ENCODE results near the gene TACR1.

GRCh38 chr2:75098856-75099255, 100.5 kb downstream of the TACR1 start:
- TF ChIP-seq CTCF (IDR thresholded peaks at IDR 0.05) (peak; percentile 54), ZFX (IDR thresholded peaks at IDR 0.05; ENCODE audit: borderline replicate concordance) (no peak)
